ENCODE measurements around the gene BAHCC1.
A peak's percentile ranks its signal among the peaks of the same experiment; 100 is the strongest.

BAHCC1 gene

GRCh38 chr17:81428121-81428515 lies 32.9 kb downstream of the BAHCC1 start:
- peak; percentile 64 for DNase-seq

- peak; percentile 54 for DNase-seq
Observed at GRCh38 chr17:81428516-81428915, 33.3 kb downstream of the BAHCC1 start.

DNA sequence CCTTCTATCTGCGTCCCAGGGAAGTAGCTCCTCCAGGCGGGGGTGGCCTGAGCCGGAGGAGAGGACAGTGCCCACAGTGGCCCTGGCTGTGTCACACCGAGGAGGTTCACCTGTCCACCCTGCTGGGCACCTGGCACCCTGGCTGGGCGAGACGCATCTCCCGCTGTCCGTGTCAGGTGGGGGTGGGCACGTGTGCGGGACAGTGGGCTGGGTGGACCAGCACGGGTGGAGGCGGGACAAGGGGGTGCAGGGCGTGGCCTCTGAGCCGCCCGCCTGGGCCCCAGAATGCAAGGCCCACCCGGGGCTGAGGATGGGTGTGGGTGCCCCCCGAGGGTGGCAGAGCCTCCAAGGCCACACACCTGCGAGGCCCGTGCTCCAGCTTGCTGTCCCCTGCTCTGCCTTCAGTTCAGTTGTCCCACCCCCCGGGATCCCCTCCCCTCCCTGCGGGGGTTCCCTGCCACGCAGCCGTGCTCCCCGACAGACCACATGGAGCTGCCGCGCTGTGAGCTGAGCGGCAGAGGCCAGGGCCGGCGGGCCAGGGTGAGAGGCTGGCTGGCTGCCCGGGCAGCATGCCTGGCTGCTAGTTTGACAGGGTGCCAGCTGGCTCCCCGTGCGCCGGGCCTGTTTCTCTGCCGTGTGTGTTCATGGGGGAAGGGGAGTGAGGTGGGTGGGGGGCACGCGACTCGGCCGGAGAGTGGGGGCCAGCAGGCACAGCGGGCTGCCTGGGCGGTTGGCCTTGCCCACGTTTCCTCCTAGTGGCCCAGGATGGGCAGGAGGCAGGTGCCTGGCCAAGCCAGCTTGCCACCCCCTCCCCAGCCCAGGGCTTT lies 33.9 kb downstream of the BAHCC1 start:
- peak; percentile 42 for DNase-seq

DNA sequence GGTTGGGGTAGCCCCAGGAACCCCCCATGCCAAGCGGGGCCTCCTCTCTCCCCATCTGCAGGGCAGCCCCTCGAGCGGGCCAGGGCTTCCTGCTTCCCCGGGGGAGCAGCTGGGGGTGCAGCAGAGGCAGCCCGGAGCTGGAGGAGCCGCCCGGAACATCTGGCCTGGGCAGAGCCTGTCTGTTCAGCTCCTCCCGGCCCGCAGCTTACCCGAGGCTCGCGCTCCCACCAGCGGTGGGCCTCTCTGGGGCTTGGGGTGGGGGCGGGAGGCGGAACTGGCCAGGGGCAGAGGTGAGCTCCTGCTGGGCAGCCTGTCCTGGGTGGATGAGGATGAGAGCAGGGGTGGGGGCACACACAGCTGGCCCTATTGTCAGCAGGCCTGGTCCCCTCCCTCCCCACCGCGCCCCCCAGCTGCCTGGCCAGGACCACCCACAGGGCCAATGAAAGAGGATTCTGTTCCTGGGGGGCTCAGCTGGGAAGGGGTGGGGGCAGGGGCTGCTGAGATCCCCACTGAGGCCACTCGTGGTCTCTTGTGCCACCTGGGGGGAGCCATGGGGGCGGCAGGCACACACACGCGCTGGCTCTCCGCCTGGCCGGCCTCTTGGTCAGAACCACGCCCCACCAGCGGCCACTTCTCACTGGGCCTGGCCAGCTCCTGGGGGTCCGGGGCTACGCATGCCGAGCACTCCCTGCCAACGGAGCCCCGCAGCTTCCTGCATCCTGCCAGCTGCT lies 34.7 kb downstream of the BAHCC1 start:
- DNase-seq = no peak

DNA sequence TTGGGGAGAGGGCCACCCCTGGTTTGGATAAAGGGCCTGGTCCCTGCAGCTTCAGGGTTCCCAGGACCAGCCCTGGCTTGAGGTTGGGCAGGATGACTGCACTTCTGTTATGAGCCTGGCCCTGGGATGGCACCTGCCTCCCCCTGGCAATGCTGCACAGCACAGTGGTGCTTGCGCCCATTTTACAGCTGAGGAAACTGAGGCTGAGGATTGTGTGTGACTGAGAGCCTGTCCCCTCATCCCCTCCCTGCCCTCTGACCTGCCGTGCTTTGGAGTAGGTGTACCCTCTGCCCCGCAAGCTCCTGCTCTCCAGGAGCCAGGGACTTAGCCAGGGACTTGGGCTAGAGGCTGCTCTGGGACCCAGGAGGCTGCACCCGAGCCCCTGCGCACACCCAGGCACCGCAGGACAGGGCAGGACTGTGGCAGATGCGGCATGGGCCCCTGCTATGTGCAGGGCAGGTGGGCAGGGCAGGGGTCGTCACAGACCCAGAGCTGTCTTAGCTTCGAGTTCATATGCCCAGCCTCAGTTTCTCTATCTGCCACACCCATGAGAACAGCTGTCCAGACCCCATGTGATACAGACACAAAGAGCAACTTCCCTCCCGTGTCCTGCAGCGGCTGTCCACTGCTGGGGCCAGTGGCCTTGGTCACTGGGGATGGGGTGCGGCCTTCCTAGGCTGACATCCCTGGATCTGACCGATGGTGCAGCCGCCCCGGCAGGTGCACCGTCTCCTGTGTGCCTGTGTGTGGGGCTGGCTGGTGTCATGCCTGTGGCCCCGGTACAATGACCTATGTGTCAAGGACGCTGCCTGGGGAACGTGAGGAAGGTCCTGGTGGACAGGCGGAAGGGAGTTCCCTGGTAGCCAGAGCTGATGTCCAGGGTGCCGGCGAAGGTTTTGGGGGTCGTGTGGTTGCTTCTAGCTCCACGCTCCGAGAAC lies 36.6 kb downstream of the BAHCC1 start:
- DNase-seq = no peak

DNA sequence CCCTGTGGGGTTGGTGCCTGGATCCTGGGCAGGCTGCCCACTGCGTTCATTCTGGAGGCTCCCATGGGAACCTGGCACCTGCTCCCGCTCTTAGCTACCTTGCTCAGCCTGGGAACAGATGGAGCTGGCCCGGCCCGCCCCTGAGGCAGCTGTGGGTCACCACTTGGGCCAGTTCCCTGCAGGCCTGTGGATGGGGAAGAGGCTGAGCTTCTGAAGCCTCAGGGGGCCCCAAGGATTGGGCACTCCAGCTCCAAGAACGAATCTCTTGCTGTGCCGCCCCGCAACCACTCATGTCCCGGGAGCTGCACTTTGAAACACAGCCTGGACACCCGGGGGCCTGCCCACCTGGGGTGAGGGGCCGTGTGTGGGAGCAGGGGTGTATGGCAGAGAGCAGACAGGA lies 37.7 kb downstream of the BAHCC1 start:
- DNase-seq = no peak

DNA sequence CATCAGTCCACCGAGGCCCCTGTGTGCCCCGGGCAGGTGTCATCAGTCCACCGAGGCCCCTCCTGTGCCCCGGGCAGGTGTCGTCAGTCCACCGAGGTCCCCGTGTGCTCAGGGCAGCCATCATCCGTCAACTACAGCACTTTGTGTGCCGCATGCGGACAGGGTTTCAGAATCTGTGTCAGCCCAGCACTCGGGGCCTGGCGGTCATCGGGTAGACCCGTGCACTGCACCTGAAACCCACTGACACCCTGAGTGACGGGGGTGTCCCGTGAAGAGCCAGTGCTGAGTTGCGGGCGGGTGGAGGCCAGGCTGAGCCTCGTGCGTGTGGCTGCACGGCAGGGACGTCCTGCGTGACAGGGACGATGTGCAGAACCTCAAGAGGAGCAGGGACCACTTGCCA lies 38.4 kb downstream of the BAHCC1 start:
- no peak for DNase-seq

- no peak for DNase-seq
Observed at GRCh38 chr17:81434072-81434471, 38.8 kb downstream of the BAHCC1 start.

- no peak for DNase-seq
Observed at GRCh38 chr17:81434681-81435417, 39.6 kb downstream of the BAHCC1 start.

DNA sequence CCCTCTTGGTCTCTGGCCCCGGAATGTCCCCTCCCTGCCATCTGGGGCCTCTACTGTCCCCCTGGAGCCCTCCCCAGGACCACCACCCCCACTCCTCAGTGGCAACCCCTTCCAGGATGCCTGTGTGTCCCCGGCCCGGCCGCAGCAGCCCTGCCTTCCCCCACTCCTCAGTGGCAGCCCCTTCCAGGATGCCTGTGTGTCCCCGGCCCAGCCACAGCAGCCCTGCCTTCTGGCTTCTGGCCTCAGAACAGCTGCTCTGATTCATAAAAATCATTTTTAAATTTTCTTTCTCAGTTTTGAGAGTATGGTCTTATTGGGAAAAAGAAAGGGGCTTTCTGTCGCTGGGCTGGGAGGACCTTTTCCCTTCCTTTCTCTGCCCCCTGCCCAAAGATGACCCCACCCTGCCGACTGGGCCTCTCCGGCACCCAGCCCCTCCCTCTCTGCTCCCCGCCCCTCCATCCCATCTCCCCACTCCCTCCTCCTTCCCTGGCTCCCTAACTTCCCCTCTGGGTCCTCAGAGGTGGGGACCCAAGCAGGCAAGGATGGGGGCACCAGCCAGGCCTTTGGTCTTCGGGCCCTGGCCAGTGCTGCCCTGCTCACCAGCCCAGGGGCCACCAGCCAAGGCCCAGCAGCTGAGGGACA lies 40.5 kb downstream of the BAHCC1 start:
- DNase-seq = no peak

DNA sequence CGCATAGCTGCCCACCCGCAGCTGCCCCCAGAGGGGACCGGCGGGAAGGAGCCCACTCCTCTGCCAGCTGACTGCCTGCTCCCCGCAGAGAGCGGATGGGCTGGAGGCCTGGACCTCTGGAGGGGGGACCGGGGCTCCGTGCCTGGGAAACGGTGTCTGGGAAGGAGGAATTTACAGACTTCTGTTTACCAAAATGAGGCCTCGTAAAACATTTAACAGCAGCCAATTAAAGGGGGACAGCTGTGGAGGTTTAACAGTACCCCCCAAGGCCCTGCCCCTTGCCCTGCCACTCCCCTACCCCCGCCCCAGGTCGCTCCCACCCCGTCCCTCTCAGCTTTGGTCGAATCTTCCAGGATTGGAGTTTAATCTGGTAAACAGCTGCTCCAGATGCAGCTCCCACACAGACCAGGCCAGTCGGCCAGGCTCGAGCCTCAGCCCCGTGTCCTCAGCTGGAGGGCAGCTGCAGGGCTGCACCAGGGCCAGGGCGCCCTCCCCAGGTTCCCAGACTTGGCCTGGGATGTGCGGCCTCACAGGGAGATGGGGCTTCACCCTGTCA lies 41.1 kb downstream of the BAHCC1 start:
- no peak for DNase-seq

- no peak for DNase-seq
Observed at GRCh38 chr17:81437191-81437651, 42.0 kb downstream of the BAHCC1 start.

- DNase-seq = no peak
Observed at GRCh38 chr17:81438007-81438659, 42.9 kb downstream of the BAHCC1 start.

- DNase-seq = no peak
Observed at GRCh38 chr17:81438688-81439087, 43.4 kb downstream of the BAHCC1 start.

- no peak for DNase-seq
Observed at GRCh38 chr17:81440051-81440471, 44.8 kb downstream of the BAHCC1 start.

DNA sequence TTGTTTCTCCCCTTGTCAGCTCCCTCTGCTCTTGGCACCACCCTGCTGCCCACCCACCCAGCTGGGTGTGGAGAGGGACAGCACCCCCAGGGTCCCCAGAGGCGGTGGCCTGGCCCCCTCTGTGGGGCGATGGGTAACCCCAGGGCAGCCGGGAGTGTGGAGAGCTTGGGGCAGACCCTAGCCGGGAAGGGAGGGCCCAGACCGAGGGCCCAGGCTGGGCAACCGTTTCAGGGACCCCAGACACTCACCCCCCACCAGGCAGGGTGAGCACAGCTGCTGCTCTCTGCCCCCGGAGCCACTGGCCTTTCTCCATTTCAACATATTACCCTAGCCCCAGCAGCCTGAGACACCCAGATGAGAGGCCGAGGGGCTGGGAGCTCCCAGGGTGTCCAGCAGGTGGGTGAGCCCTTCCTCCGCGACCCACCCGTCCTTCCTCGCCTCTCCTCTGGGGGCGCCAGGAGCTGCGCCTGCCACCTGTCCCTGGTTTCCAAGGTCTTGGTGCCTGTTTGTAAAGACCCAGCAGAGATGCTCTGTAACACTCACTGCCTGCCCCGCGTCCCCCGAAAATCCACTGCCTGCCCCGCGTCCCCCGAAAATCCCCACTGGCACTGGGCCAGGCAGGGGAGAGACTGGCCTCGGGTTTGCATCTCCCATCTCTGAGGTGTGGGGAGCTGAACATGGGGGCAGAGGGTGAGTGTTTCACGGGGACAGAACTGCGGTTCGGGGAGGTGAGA lies 45.4 kb downstream of the BAHCC1 start:
- DNase-seq = no peak

DNA sequence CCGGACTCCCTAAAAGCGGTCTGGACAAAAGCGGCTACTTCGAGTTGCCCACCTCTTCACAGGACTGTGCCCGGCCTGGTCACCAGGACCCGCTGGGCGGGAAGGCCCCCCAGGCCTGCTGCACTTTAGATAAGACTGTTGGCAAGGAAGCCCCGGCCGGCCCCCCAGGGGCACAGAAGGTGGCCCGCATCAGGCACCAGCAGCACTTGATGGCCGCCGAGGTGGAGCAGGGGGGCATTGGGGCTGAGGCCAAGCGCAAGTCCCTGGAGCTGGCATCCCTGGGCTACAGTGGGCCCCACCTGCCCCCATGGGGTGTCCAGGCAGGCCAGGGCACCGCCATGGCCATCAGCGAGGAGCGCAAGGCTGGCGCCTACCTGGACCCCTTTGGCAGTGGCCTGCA lies 47.5 kb downstream of the BAHCC1 start:
- no peak for DNase-seq

DNA sequence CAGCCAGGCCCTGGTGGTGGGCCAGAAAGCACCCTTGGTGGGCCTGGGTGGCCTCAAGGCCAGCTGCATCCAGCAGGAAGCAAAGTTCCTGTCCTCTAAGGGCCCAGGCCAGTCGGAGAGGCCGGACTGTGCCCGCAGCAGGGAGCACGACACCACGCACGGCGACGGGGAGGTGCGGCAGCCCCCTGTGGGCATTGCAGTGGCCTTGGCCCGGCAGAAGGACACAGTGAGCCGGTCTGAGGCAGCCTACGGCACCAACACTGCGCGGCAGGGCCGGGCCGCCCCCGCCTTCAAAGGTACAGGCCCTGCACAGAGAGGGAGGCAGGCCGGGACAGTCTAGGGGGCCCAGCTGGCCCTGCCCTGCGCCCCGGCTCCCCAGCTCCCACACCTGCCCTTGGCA lies 48.0 kb downstream of the BAHCC1 start:
- DNase-seq = no peak

GRCh38 chr17:81444610-81445339 lies 49.5 kb downstream of the BAHCC1 start:
- DNase-seq = no peak

Data from KG1 (cell line).